Dedifferentiated amniotic fluid mesenchymal stem cell (primary cell): ENCODE data around the gene CFL1.
A peak's percentile ranks its signal among the peaks of the same experiment; 100 is the strongest.
"Not testable (repeated sequence)": the region's sequence is repeated elsewhere in the genome, so short reads cannot be mapped to it uniquely, and the experiment has no call there.

Experiments
- DNase-seq: peaks from one replicate; pipeline ENCODE4 v3.0.0-alpha.2; 2016; ENCODE audit errors: extremely low spot score

The CFL1 gene

DNA sequence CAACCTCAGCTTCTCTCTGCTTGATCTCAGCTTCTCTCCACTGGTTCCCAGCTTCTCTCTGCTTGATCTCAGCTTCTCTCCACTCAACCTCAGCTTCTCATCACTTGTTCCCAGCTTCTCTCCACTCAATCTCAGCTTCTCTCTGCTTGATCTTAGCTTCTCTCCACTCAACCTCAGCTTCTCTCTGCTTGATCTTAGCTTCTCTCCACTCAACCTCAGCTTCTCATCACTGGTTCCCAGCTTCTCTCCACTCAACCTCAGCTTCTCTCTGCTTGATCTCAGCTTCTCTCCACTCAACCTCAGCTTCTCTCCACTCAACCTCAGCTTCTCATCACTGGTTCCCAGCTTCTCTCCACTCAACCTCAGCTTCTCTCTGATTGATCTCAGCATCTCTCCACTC lies 25.7 kb downstream of the CFL1 start:
- not testable (repeated sequence) for DNase-seq

DNA sequence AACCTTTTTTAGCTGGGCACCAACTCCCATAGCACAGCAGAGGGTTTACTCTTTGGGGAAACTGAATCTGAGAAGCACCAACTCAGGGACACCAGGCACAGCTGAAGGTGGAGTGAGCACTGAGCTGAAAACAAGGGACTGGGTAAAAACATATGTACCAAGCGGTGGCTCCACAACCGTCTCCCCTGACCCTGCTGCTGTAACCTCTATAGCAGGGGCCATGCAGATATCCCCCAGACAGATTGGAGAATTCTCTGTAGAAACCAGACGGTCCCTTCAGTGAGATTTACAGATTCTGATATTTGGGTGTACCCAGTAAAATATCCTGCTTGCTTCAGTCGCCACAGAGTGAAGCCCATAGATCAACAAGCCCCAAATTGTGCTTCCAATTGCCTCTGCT lies 28.5 kb downstream of the CFL1 start:
- DNase-seq = no peak

DNA sequence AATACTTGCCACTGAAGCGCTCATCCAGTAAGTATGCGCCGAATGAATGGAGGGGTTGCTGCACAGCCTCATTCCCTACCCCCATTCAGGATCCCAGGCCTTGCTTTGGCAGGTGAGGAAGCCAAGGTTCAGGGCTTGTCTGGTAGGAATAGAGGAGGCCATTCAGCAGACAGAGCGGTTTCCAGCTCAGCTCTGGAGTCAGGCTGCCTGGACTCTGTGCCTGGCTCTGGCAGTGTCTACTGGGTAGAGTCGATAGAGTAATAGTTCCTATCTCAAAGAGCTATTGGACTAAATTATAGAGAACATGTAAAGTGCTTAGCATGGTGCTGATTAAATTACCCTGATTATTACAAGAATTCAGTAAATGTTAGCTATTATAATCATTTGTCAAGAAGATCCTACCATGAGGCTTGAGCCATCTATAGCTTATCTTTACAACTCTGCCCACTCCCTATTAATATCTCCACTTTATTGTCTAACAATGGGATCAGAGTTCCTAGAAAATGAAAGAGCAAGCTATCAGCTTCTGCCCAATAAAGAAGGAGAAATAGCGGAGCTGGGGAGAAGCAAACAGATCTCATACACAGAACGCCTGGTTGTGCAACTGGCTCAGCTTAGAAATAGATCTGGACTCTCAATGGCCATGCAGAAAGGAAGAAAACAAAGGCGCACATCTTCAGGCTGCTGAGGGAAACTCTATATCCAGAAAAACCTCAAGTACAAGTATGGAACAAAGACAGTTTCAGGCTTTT lies 30.8 kb downstream of the CFL1 start:
- no peak for DNase-seq

DNA sequence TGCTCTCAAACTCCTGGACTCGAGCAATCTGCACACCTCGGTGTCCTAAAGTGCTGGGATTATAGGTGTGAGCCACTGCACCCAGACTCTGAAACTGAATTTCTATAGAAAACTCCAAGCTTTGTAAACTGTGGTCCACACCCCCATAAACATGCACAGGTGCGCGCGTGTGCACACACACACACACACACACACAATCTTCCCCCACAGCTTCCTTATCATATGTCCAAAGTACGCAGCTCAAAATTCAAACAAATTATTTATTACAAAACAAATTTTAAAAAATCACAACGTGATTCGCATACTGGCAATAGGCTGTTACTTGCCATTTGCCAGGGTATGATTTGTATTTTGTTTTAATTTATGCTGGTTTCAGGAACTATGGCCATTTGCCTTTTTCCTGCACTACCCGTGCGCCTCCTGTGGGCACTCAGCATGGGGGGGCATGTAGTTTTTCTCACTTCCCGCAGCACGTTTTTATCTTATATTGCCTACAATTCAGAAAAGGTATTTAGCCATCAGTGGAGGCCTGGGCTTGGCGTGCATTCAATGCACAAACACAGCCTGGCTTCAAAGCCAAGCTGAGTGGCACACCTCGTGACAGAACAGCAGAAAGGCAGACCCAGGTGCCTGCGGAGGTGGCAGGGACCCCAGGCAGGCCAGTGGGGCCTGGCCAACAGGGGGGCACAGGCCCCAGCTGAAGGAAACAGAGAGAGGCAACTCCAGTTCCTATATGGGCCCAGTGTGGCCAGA lies 35.0 kb downstream of the CFL1 start:
- DNase-seq = no peak

DNA sequence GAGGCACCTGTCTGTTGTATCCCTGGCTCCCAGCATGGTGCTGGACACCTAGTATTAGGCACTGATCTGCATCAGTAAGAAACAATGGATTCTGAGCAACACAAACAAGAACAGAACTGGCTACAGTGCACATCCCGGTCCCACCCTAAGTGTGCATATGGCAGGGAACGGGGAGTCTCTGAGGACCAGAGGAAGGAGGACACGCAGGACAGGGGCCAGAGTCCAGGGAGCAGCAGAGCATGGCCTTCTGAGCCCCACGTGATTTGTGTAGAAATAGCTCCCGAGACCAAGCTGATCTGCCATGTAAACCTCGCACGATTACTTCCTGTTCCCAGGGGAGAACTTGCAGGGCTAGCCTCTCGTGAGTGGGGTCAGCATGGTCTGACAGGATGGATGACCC lies 36.9 kb downstream of the CFL1 start:
- no peak for DNase-seq

DNA sequence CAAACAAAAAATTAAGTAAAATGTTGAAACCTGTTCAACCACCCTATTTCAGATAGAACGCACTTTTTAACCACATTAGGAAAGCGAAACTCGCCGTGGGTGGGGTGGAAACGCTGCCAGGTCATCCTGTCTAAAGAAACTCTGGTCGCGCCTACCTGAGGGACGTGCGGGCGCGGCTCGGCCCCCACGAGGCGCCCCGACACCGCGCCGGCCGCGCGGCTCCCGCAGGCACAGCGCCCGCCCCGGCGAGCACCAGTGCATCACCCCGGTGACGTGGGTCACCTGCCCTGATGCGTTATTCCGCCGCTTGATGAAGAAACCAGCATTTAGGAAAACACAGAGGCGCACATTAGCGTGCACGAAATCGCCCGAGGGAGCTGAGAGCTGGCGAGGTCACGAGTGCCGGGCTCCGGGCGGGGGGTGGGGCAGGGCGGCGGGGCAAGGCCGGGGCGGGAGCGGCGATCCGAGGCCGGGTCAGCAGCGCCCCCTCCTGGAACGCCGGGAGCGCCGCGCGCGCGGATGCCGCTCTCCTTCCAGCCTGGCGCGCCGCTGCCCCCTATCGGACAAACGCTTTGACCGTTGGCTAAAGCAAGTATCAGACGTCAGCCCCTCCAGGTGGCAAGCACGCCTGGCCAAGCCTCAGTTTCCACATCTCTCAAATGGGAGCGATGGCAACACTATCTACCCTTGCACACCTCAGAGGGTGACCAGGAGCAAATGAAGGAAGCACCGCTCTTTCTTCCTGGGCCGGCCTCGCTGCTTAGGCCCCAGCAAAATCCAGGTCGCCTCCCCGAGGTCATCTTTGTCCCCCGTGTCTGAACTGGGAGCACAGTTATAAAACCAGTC lies 39.9 kb downstream of the CFL1 start:
- DNase-seq = peak; percentile 87

DNA sequence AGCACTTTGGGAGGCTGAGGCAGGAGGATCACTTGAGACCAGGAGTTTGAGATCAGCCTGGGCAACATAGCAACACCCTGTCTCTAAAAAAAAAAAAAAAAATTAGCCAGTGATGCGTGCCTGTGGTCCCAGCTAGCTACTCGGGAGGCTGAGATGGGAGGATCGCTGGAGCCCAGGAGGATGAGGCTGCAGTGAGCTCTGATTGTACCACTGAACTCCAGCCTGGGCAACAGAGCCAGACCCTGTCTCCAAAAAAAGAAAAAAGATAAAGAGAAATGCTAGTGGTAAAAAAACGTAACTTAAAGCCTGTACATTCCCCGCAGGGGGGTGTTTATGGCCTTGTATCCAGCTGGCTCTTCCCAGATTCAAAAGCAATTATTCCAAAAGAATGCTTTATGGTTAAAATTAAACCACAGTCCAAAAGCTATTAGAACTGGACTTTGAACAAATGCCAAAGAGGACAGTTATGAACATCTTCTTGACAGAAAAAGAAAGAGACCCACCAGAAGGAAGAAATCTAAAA lies 40.6 kb downstream of the CFL1 start:
- no peak for DNase-seq

DNA sequence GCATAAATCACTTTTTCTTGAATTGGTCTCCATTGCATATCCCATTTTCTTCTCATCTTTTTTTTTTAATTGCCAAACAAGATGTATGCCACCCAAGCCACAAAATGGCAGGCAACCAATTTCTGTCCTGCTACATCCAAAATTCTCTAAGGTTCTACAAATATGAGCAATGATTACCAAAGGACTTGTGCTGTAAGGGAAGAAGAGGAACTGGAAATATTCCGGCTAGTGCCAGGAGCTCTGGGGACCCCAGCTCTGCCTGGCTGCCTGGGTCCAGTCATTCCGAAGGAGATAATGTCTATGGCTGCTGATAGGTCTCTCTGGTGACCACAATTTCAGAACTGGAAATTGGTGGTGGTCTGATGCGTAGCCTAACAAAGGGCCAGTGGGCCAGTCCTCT lies 41.3 kb downstream of the CFL1 start:
- DNase-seq = no peak

DNA sequence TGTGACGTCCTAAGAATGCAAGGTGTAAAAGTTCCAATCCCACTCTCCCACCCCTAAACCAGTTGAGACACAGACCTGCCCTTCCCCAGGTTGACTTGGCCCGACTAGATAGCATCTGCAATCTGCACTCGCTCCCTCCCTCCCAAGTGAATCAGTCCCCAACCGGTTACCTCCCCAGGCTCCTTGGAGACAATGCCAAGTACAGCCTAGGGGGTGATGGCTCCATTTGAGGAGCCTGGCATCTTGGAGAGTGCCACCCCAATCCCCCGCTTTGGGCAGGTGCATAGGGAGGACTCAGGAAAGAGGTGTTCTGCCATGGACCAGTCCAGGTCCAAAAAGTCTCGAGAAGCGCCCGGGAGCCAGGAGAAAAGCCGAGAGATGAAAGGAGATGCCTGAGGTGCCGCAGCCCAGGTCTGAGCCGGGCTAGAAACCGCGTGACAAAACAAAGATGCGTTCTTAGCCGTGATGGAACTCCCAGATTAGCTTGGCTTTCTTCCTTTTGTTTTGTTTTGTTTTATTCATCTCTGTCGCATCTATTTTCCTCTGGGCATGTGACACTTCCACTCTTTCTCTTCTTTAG lies 42.9 kb downstream of the CFL1 start:
- DNase-seq = no peak

DNA sequence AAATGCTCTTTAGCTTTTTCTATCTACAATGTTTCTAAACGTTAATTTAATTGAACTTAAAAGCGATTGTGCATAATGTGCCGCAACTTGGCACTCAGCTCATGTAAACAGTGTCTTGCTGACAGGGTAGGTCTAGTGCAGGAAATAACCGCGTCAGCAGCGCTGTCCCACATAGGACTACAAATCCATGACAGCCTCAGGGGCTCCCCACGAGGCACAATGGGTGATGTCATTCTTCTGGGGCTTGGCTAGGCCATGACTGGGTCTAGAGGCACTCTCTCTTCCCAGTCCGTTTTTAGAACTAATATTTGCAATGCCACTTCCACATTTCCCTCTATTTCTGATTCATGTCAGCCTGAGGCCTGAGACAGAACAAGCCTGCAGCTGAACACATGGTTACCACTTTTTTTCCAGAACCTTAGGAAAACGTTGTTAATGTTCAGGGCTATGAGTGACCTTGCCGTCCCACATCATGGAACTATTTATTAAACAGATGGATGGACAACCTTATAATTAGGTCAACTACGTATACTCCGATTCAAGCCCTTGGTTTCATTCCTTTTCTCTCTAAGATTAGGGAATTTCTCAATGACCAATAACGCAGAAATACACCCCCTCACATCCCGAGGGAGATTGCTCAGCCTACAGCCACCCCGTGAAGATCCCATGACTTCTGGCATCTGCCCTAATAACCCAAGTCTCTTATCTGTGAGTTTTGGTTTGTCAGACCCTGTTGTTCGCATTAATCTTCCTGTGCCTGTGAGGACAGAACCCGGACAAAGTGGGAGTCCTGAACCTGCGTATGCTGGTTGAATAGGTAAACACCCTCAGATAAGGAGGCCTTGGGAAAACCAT lies 43.6 kb downstream of the CFL1 start:
- no peak for DNase-seq

DNA sequence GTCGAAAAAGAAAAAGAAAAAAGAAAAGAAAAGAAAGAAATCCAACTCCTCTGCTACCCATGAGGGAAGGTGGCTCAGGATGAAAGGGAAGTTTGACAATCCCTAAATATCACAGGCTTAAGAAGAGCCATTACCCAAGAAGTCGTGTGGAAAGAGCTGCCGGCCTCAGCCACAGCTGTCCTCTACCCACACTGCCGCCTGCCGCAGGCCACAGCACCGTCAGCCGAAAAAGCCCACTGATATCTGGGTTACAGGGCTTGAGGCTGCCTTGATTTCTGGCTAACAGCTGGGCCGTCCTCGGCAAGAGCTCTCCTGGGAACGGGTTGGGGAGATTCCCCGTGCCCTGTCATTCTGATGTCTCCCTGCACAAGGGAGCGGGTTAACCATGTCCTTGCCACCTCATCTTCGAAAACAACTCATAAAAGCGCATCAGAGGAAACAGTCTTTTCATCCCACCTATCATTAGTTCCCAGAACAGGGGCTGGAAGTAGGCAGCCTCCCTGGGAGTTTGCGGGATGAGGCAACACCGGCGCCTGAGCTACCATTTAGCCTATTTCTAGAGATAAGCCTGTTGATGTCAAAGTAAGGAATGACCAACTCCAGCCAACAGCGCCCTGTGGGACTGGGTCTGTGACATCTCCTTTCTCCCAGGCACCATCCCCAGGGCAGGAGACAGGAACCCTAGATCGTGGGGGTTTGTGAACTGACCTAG lies 46.1 kb downstream of the CFL1 start:
- DNase-seq = no peak

DNA sequence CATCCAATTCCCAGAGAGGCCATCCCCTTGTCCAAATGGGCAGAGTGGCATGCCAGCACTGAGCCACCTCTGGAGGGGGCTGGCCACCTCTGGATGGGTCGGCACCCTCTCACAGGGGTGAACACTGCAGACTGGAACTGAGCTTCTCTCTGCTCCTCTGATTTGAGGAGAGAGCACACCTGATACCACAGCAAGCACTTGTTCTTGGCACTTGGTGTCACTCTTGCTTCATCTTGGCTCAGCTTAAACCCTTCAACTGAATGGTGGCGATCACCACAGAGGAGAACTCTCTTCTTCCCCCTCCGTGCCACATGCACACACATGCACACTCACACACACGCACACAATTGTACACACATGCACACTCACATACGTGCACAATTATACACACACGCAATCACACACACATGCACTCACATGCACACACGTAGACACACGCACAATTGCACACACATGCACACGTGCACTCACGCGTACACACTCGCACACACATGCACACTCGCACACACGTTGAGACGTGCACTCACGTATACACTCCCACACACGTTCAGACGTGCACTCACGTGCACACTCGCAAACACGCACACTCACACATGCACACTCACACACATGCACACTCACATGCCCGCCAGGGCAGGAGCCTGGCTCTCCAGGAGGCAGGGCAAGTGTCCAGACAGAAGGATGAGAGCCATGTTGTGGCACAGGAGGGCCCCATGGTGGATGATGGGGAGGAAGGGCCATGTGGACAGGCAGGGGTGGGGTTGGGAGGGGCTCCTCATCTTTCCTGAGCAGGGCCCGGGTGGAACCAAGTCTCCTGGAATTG lies 47.7 kb downstream of the CFL1 start:
- no peak for DNase-seq

DNA sequence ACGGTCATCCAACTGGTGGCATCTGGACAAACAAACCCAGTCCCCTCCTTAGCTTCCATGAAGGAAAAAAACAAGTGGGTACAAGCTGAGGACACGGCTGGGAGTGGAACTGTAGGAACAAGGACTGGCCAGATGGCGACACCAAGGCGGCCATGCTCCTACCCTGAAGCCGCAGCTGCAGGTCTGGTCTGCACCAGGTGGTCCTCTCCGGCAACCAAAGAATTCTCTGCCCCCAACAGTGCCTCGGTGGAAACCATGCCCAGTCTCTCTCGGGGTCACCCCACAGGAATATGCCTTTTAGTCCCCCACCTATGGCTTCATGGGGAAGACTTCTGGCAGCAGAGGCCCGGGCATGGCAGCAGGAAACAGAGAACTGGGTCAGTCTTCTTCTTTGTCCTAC lies 48.5 kb downstream of the CFL1 start:
- no peak for DNase-seq

DNA sequence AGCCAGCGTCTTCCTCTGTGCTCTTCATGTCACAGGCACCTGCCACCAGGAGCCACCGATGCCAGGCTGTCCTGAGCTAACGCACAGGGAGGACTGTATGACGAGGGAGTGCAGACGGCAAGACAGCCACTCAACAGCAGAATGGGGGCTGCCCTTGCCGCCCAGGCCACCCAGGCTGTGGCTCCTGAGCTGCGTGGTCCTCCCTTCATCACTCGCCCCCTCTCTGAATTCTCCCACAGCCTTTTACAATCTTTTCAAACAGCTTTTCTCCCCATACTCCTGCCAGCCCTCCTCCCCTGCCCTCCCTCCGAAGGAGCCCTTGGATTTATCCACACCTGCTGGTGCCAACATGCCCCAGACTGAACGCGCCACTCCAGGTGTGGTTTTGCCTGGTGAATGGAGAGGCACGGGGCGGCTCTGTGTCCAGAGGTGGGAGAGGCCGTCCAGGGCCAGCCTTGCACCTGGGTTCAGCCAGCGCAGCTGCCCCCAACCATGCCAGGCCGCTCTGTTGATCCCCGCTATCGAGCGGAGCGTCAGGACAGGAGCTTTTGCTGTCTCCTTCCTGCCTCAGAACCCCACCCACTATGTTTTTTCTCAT lies 49.1 kb downstream of the CFL1 start:
- DNase-seq = no peak

DNA sequence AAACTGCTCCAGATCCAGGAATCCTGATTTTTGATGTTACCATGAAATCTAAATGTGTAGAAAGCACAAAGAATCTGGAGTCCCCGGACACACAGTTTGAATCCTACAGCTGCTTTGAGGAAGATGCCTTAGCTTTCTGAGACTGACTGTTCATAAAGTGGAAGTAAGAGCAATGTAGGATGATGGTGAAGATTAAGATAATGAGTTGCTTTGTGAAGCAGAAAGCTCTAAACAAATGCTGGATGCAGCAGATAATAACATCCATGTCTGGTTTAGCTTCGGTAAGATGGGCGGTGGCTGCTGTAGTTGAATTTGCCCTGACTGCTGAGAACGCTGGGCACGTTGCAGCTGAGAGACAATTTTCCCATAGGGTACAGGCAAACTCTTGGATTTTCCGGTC lies 51.0 kb downstream of the CFL1 start:
- no peak for DNase-seq
